GM12801 (cell line): ENCODE measurements around the gene ELOVL2.

ENCODE experiments used
- CTCF ChIP-seq: IDR thresholded peaks from one replicate; pipeline ENCODE4 v1.5.1; 2011; ENCODE audit warnings: control low read depth; ENCODE audit not compliant: insufficient read length; ENCODE audit errors: extremely low read depth

Gene ELOVL2

GRCh38 chr6:11018225-11018624 lies 25.9 kb downstream of the ELOVL2 start:
- TF ChIP-seq CTCF, result no peak

GRCh38 chr6:11017090-11017489 lies 27.0 kb downstream of the ELOVL2 start:
- no peak for TF ChIP-seq CTCF

GRCh38 chr6:11016452-11016851 lies 27.7 kb downstream of the ELOVL2 start:
- TF ChIP-seq CTCF, result no peak

GRCh38 chr6:11015102-11015501 lies 29.0 kb downstream of the ELOVL2 start:
- TF ChIP-seq CTCF, result no peak

GRCh38 chr6:11013721-11014070 lies 30.4 kb downstream of the ELOVL2 start:
- no peak for TF ChIP-seq CTCF

GRCh38 chr6:11012976-11013720 lies 31.0 kb downstream of the ELOVL2 start:
- TF ChIP-seq CTCF, result no peak

GRCh38 chr6:11012295-11012754 lies 31.8 kb downstream of the ELOVL2 start:
- no peak for TF ChIP-seq CTCF
